ENCODE measurements around the gene CCDC50. TPM values are rescaled to one million over a fixed set of nuclear protein-coding genes. Genes with fewer than 3 reads are reported as not detected.

CCDC50 gene
- total RNA-seq, 3 donors from 2014 or later = 86.9 to 101 (median 93.4) TPM

- Histone ChIP-seq H3K27me3 (no peaks in the 10 kb centered on the region), H3K27ac (no peak overlapping the region), H3K4me3 (peak overlapping the region; percentile 0 to 22 (median 19)), H3K4me1 (no peaks in the 10 kb centered on the region), H3K36me3 (no peaks in the 10 kb centered on the region), H3K9me3 (no peaks in the 10 kb centered on the region)
- TF ChIP-seq, protein P1, sequence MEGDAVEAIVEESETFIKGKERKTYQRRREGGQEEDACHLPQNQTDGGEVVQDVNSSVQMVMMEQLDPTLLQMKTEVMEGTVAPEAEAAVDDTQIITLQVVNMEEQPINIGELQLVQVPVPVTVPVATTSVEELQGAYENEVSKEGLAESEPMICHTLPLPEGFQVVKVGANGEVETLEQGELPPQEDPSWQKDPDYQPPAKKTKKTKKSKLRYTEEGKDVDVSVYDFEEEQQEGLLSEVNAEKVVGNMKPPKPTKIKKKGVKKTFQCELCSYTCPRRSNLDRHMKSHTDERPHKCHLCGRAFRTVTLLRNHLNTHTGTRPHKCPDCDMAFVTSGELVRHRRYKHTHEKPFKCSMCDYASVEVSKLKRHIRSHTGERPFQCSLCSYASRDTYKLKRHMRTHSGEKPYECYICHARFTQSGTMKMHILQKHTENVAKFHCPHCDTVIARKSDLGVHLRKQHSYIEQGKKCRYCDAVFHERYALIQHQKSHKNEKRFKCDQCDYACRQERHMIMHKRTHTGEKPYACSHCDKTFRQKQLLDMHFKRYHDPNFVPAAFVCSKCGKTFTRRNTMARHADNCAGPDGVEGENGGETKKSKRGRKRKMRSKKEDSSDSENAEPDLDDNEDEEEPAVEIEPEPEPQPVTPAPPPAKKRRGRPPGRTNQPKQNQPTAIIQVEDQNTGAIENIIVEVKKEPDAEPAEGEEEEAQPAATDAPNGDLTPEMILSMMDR (IDR thresholded peaks at IDR 0.05) = no peak
- TF ChIP-seq POLR2AphosphoS5 (IDR thresholded peaks at IDR 0.05) (no peak), POLR2A (IDR thresholded peaks at IDR 0.05) (no peak)
- intact Hi-C loops (cut with DNase I; ENCODE audit: low total_unique reads) = no loop called here
- DNase-seq (ENCODE audit: low spot score in 2 of 2) = no peak
Measured at GRCh38 chr3:191290311-191291025, 38.7 kb upstream of the CCDC50 start.

DNA sequence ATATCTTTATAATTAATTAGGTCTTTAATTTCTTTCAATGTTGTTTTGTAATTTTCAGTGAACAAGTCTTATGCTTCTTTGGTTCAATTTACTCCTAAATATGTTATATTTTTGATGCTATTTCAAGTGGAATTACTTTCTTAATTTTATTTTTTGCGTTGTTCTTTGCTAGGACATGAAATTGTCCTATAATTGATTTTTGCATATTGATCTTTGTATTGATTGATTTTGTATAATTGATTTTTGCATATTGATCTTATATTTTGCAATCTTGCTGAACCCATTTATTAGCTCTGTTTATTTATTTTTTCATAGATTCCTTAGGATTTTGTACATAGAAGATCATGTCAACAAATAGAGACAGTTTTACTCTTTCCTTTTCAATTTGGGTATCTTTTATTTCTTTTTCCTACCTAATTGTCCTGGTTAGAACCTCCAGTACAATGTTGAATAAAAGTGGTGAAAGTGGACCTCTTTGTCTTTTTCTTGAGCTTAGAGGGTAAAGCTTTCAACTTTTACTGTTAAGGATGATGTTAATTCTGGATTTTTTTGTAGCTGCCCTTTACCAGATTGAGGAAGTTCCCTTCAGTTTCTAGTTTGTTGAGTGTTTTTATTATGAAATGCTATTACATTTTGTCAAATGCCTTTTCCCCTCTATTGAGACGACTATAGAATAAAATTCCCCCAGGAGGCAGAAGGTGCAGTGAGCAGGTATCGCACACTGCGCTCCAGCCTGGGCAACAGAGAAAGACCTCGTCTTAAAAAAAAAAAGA lies 36.8 kb upstream of the CCDC50 start:
- no peak overlapping the region for H3K27ac ChIP-seq
- H3K9me3 ChIP-seq = no peaks in the 10 kb centered on the region
- H3K36me3 ChIP-seq = no peaks in the 10 kb centered on the region
- TF ChIP-seq, protein P1 (IDR thresholded peaks at IDR 0.05) = no peak
- no peak for TF ChIP-seq POLR2A (IDR thresholded peaks at IDR 0.05)
- no peak for DNase-seq (ENCODE audit: low spot score in 2 of 2)
- H3K27me3 ChIP-seq = no peaks in the 10 kb centered on the region
- intact Hi-C loops (cut with DNase I; ENCODE audit: low total_unique reads) = no loop called here
- H3K4me3 ChIP-seq = no peak overlapping the region
- H3K4me1 ChIP-seq = no peaks in the 10 kb centered on the region

DNA sequence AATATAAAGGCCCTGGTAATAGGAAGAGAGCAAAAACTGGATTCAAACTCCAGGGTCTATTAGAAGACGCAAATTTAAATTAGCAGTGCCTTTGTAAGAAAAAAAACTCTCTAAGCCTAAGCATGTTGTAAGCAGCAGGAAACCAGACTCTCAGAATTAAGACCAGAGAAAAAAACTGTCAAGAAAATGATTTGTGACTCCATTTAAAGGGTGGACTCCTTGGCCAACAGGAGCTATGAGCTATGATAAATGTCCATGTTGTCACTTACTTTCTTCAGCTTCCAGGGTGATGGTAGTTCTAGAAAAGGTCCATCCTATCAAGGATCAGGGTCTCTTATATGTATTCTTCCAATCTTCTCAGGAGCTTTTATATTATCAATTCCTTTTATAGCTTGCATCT lies 34.9 kb upstream of the CCDC50 start:
- Histone ChIP-seq H3K4me1 (no peaks in the 10 kb centered on the region), H3K27ac (no peak overlapping the region), H3K4me3 (no peak overlapping the region), H3K9me3 (no peaks in the 10 kb centered on the region), H3K27me3 (no peaks in the 10 kb centered on the region), H3K36me3 (no peaks in the 10 kb centered on the region)
- intact Hi-C loops (cut with DNase I; ENCODE audit: low total_unique reads) = no loop called here
- DNase-seq (ENCODE audit: low spot score in 2 of 2) = no peak
- TF ChIP-seq POLR2A (IDR thresholded peaks at IDR 0.05) = no peak
- no peak for TF ChIP-seq POLR2AphosphoS5 (IDR thresholded peaks at IDR 0.05)
- TF ChIP-seq, protein P1 (IDR thresholded peaks at IDR 0.05) = no peak

DNA sequence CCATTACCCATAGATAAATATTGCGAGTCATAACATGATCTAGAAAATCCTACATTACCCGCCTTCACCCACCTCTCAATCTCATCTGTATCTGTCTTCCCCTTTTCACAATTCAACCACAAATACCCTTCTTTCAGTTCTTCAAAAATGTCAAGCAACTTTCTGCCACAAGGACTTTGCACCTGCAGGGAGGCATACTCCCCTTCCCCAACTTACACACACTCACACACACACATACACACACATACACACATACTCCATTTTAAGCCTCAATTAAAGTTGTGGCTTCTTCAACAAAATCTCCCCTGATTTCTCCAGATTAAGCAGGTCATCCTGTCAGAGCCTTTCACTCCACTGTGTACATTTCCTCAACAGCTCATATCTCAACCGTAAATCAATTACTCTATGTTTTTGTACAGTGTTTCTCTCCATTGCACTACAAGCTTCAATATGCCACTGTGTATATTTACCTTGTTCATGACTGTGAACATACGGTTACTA lies 33.1 kb upstream of the CCDC50 start:
- no peaks in the 10 kb centered on the region for H3K9me3 ChIP-seq
- no peaks in the 10 kb centered on the region for H3K27me3 ChIP-seq
- H3K27ac ChIP-seq = no peak overlapping the region
- H3K36me3 ChIP-seq = no peaks in the 10 kb centered on the region
- H3K4me1 ChIP-seq = no peaks in the 10 kb centered on the region
- intact Hi-C loops (cut with DNase I; ENCODE audit: low total_unique reads) = no loop called here
- H3K4me3 ChIP-seq = no peak overlapping the region
- no peak for DNase-seq (ENCODE audit: low spot score in 2 of 2)
- TF ChIP-seq POLR2A (IDR thresholded peaks at IDR 0.05) (no peak), POLR2AphosphoS5 (IDR thresholded peaks at IDR 0.05) (no peak)
- TF ChIP-seq, protein P1 (IDR thresholded peaks at IDR 0.05) = no peak

DNA sequence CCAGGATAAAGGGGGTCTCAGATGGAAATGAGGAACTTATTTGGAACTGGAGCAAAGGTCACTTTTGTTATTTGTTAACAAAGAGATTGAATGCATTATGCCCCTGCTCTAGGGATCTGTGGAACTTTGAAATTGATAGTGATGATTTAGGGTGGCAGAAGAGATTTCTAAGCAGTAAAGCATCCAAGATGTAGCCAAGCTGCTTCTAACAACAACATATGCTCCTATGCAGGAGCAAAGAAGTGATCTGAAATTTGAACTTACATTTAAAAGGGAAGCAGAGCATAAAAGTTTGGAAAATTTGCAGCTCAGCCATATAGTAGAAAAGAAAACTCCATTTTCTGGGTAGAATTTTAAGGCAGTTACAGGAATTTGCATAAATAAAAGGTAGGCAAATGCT lies 30.3 kb upstream of the CCDC50 start:
- no peaks in the 10 kb centered on the region for H3K27me3 ChIP-seq
- intact Hi-C loops (cut with DNase I; ENCODE audit: low total_unique reads) = no loop called here

More for the DNA sequence above, 30.3 kb upstream of the CCDC50 start:
- DNase-seq (ENCODE audit: low spot score in 2 of 2) = no peak
- no peaks in the 10 kb centered on the region for H3K36me3 ChIP-seq
- TF ChIP-seq POLR2AphosphoS5 (IDR thresholded peaks at IDR 0.05) (no peak), POLR2A (IDR thresholded peaks at IDR 0.05) (no peak)
- TF ChIP-seq, protein P1 (IDR thresholded peaks at IDR 0.05) = no peak
- no peak overlapping the region for H3K4me3 ChIP-seq
- no peak overlapping the region for H3K27ac ChIP-seq
- no peaks in the 10 kb centered on the region for H3K9me3 ChIP-seq
- no peaks in the 10 kb centered on the region for H3K4me1 ChIP-seq

All from breast epithelium (tissue), 4 donors.